Memory B cell (primary cell): ENCODE results near the gene CDC6.
A peak's percentile ranks its signal among the peaks of the same experiment; 100 is the strongest.

ENCODE experiments used
- ATAC-seq: fragments of 150-1000 bp; cut with Tn5 transposase; 2 replicates; pipeline ENCODE4 v1.10.0; 2021; ENCODE audit warnings: low read depth, mild to moderate bottlenecking, moderate library complexity
- DNase-seq, 2 donors: peaks; one replicate each; pipeline ENCODE4 v3.0.0; 2022; ENCODE audit warnings: low spot score in 2 of 2
- H3K27ac Mint-ChIP-seq: one replicate; pipeline ENCODE4 v1.8.0; 2022; ENCODE audit warnings: mild to moderate bottlenecking, moderate library complexity, mixed read lengths
- H3K27me3 Mint-ChIP-seq: one replicate; pipeline ENCODE4 v1.8.0; 2022; ENCODE audit warnings: mixed read lengths
- H3K36me3 Mint-ChIP-seq: one replicate; pipeline ENCODE4 v1.8.0; 2022; ENCODE audit warnings: mild to moderate bottlenecking, mixed read lengths
- H3K4me1 Mint-ChIP-seq: one replicate; pipeline ENCODE4 v1.8.0; 2022; ENCODE audit warnings: mixed read lengths
- H3K4me3 Mint-ChIP-seq: one replicate; pipeline ENCODE4 v1.8.0; 2022; ENCODE audit warnings: mild to moderate bottlenecking, moderate library complexity, mixed read lengths
- H3K9me3 Mint-ChIP-seq: one replicate; pipeline ENCODE4 v1.8.0; 2022; ENCODE audit warnings: mixed read lengths

CDC6 gene

GRCh38 chr17:40266882-40267281 is 20.8 kb upstream of the CDC6 start:
- no peaks in the 10 kb centered on the region for H3K9me3 Mint-ChIP-seq
- ATAC-seq: no peak
- peaks cover 17% of the 10 kb centered on the region for H3K36me3 Mint-ChIP-seq
- H3K4me3 Mint-ChIP-seq: no peak overlapping the region
- no peak overlapping the region for H3K27ac Mint-ChIP-seq
- H3K4me1 Mint-ChIP-seq: no peaks in the 10 kb centered on the region
- DNase-seq: no peak
- no peaks in the 10 kb centered on the region for H3K27me3 Mint-ChIP-seq

- H3K36me3 Mint-ChIP-seq: peaks cover 14% of the 10 kb centered on the region
- ATAC-seq (no peak), DNase-seq (no peak)
- no peak overlapping the region for H3K4me3 Mint-ChIP-seq
- peaks cover 4% of the 10 kb centered on the region for H3K4me1 Mint-ChIP-seq
- no peaks in the 10 kb centered on the region for H3K9me3 Mint-ChIP-seq
- no peaks in the 10 kb centered on the region for H3K27me3 Mint-ChIP-seq
- H3K27ac Mint-ChIP-seq: no peak overlapping the region
These were observed 19.5 kb upstream of the CDC6 start for GRCh38 chr17:40268141-40268712.

DNA sequence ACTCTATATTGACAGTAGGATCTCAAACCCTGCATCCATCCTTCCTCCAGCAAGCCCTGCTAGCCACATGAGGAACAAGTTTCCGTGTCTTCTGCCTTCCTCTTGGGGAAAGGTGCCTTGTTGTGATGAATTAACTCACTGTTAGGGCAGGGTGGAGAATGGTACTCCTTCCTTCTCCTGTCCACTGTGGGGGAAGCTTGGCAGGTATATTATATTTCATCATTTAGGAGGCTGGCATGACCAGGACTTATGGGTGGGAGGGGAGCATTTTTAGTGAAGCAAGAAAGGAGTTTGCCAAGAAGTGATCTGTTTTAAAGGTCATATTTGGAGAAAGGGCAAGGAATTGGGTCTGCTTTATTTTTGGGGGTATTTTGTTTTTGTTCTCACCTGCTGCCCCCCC is 9.3 kb upstream of the CDC6 start:
- Mint-ChIP-seq H3K9me3 (no peaks in the 10 kb centered on the region), H3K27ac (no peak overlapping the region), H3K4me3 (no peak overlapping the region), H3K4me1 (peaks cover 8% of the 10 kb centered on the region), H3K36me3 (peaks cover 29% of the 10 kb centered on the region), H3K27me3 (no peaks in the 10 kb centered on the region)
- no peak for ATAC-seq
- no peak for DNase-seq

GRCh38 chr17:40279402-40279801 is 8.3 kb upstream of the CDC6 start:
- peaks cover 24% of the 10 kb centered on the region for H3K36me3 Mint-ChIP-seq

DNA sequence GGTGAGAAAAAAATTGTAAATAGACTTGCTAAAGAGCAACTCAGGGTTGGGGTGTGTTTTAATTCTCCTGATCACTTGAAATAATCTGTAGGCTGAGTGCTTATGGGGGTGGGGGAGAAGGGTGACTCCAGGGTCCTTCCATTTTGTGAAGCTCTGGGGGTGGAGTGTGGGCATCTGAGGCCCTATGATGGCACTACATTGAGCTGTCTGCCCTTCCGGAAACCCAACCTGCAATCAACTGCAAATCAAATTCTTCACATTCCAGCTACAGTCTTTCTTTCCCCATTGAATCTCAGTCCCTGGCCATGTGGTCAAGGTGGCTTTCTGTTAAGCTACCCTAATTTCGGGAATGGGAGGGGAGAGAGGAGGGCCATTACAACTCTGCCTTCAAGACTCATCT is 6.0 kb upstream of the CDC6 start:
- no peaks in the 10 kb centered on the region for H3K4me1 Mint-ChIP-seq
- DNase-seq (no peak), ATAC-seq (no peak)
- no peaks in the 10 kb centered on the region for H3K27me3 Mint-ChIP-seq
- no peaks in the 10 kb centered on the region for H3K9me3 Mint-ChIP-seq
- peaks cover 18% of the 10 kb centered on the region for H3K36me3 Mint-ChIP-seq
- no peak overlapping the region for H3K4me3 Mint-ChIP-seq
- no peak overlapping the region for H3K27ac Mint-ChIP-seq

More at GRCh38 chr17:40279402-40279801, 8.3 kb upstream of the CDC6 start:
- Mint-ChIP-seq H3K4me3 (no peak overlapping the region), H3K27me3 (no peaks in the 10 kb centered on the region), H3K4me1 (peaks cover 4% of the 10 kb centered on the region), H3K9me3 (no peaks in the 10 kb centered on the region), H3K27ac (no peak overlapping the region)
- DNase-seq: no peak
- no peak for ATAC-seq

DNA sequence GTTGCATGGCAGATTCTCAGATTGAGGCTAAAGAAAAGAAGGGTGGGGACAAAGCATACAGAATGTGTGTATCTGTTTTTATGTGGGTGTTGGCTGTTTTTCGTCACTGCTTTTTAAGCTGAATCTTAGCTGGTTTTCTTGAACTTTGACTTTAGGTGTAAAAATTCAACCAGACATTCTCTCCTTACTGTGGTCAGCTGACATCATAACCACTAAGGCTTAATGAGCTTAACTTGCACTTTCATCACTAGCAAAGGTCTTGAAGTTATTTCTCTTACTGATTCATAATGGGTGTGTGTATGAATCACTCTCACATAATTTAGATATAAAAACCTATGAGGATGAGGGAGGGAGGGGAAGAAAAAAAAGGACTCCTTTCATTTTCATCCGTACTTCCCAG is 4.0 kb upstream of the CDC6 start:
- H3K9me3 Mint-ChIP-seq: no peaks in the 10 kb centered on the region
- no peak for ATAC-seq
- H3K27me3 Mint-ChIP-seq: no peaks in the 10 kb centered on the region
- H3K4me3 Mint-ChIP-seq: no peak overlapping the region
- H3K4me1 Mint-ChIP-seq: peaks cover 9% of the 10 kb centered on the region
- H3K27ac Mint-ChIP-seq: peak overlapping the region; percentile 26
- no peak for DNase-seq
- H3K36me3 Mint-ChIP-seq: peaks cover 7% of the 10 kb centered on the region

- ATAC-seq (no peak), DNase-seq (no peak)
- no peak overlapping the region for H3K4me3 Mint-ChIP-seq
- peaks cover 7% of the 10 kb centered on the region for H3K36me3 Mint-ChIP-seq
- H3K9me3 Mint-ChIP-seq: no peaks in the 10 kb centered on the region
- peaks cover 9% of the 10 kb centered on the region for H3K4me1 Mint-ChIP-seq
- peak overlapping the region; percentile 26 for H3K27ac Mint-ChIP-seq
- no peaks in the 10 kb centered on the region for H3K27me3 Mint-ChIP-seq
These were observed 3.5 kb upstream of the CDC6 start for GRCh38 chr17:40284085-40284713.

DNA sequence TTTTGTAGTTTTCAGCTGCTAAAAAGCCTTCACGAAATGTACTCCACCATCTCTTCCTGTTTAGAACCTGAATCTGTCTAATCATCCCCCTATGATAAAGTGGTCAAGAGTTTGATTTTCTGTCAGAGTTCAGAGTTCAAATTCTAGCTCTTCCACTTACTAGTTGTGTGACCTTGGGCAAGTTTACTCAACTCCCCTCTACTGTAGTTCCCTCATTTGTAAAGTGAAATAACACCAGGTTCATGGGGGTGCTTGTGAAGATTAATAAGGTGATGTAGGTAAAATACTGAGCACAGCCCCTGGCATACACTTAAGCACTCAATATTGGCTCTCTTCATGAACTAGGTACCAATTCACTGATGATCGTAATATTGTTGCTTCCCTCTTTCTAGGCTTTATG is 1.2 kb upstream of the CDC6 start:
- Mint-ChIP-seq H3K4me1 (peaks cover 12% of the 10 kb centered on the region), H3K4me3 (no peak overlapping the region), H3K27me3 (no peaks in the 10 kb centered on the region), H3K9me3 (no peaks in the 10 kb centered on the region), H3K27ac (peak overlapping the region; percentile 11), H3K36me3 (peaks cover 2% of the 10 kb centered on the region)
- no peak for ATAC-seq
- DNase-seq: no peak

- ATAC-seq: no peak
These were observed 553 bp upstream of the CDC6 start for GRCh38 chr17:40287159-40287493.

DNA sequence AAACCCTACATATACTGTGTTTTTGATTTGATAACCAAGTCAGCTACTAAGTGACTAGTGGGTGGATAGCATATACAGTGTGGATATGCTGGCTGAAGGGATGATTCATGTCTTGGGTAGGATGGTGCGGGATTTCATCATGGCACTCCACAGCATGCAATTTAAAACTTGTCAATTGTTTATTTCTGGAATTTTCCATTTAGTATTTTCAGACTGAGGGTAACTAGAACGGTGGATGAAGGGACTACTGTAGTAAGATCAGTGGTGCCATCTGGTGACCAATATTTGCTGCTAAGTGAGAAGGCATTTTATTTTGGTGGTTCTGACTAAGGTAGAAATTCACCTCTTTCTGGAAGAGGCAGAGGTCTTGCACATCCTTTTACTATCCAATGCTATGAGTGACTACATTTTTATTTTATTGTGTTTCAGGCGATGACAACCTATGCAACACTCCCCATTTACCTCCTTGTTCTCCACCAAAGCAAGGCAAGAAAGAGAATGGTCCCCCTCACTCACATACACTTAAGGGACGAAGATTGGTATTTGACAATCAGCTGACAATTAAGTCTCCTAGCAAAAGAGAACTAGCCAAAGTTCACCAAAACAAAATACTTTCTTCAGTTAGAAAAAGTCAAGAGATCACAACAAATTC is 3.1 kb downstream of the CDC6 start:
- Mint-ChIP-seq H3K27ac (no peak overlapping the region), H3K9me3 (no peaks in the 10 kb centered on the region), H3K36me3 (no peaks in the 10 kb centered on the region), H3K4me1 (peaks cover 12% of the 10 kb centered on the region), H3K4me3 (no peak overlapping the region), H3K27me3 (no peaks in the 10 kb centered on the region)
- no peak for ATAC-seq
- DNase-seq: no peak

More at GRCh38 chr17:40287159-40287493, 553 bp upstream of the CDC6 start:
- peak overlapping the region; percentile 98 for H3K4me3 Mint-ChIP-seq
- no peaks in the 10 kb centered on the region for H3K9me3 Mint-ChIP-seq
- H3K27ac Mint-ChIP-seq: peak overlapping the region; percentile 76
- DNase-seq: no peak
- peaks cover under 1% of the 10 kb centered on the region for H3K36me3 Mint-ChIP-seq
- peaks cover 12% of the 10 kb centered on the region for H3K4me1 Mint-ChIP-seq
- no peaks in the 10 kb centered on the region for H3K27me3 Mint-ChIP-seq

DNA sequence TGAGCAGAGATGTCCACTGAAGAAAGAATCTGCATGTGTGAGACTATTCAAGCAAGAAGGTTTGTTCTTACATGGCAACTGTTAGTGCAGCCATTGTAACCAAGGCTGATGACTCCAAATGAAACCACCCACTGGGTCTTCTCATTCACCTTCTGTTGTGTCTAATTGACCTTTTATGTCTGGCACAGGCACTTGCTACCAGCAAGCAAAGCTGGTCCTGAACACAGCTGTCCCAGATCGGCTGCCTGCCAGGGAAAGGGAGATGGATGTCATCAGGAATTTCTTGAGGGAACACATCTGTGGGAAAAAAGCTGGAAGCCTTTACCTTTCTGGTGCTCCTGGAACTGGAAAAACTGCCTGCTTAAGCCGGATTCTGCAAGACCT is 3.6 kb downstream of the CDC6 start:
- DNase-seq (no peak), ATAC-seq (no peak)
- H3K4me1 Mint-ChIP-seq: peaks cover 12% of the 10 kb centered on the region
- no peaks in the 10 kb centered on the region for H3K36me3 Mint-ChIP-seq
- H3K9me3 Mint-ChIP-seq: no peaks in the 10 kb centered on the region
- H3K27ac Mint-ChIP-seq: no peak overlapping the region
- no peaks in the 10 kb centered on the region for H3K27me3 Mint-ChIP-seq
- no peak overlapping the region for H3K4me3 Mint-ChIP-seq

- ATAC-seq: no peak
- H3K4me1 Mint-ChIP-seq: peaks cover 3% of the 10 kb centered on the region
- H3K9me3 Mint-ChIP-seq: no peaks in the 10 kb centered on the region
- H3K36me3 Mint-ChIP-seq: no peaks in the 10 kb centered on the region
- no peaks in the 10 kb centered on the region for H3K27me3 Mint-ChIP-seq
- H3K27ac Mint-ChIP-seq: no peak overlapping the region
- H3K4me3 Mint-ChIP-seq: no peak overlapping the region
- DNase-seq: no peak
These were observed 5.7 kb downstream of the CDC6 start for GRCh38 chr17:40293363-40293762.

DNA sequence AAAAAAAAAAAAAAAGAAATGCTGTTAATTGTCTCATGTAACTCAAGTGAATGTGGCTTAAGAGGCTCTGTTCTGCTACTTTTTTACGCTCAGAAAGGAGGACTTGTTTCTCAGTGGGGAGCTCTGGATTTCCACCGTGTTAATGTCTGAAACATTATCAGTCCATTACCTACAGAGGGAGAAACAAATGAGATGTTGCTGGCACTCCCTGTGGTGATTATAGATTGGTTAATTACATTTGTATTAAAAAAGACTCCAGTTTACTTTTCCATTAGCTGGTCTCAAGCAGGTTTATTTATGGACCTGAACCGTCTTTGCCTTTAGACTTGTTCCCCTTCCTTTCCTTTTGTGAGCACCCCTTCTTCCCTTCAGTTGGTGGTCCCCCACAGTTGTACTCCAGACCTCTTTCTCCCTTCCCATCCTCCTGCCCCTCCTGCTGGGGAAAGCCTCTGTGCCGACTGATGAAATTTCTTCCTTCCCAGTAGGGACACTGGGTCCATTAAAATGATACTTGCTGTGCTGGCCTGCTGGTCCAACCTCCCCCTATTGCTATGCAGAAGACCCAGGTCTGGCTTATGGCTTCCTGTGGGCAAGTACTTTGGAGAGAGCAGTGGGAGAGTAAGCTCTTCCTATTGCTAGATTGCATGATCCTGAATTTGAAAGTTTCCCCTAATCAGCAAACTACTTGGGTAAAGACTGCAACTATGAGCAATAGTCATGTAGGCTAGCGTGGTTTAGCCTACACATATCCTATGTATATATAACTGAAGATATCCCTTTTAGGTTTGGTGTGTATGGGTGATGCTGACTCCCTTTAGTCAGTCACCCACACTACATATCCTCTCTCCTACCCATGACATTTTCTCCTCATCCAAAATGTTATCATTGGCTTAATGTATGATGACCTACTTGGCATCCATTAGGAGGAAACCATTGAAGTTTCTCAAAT is 8.1 kb downstream of the CDC6 start:
- H3K9me3 Mint-ChIP-seq: no peaks in the 10 kb centered on the region
- no peaks in the 10 kb centered on the region for H3K36me3 Mint-ChIP-seq
- no peak overlapping the region for H3K4me3 Mint-ChIP-seq
- ATAC-seq (no peak), DNase-seq (no peak)
- no peak overlapping the region for H3K27ac Mint-ChIP-seq
- H3K4me1 Mint-ChIP-seq: peaks cover under 1% of the 10 kb centered on the region
- H3K27me3 Mint-ChIP-seq: no peaks in the 10 kb centered on the region

- DNase-seq (no peak), ATAC-seq (no peak)
- H3K27ac Mint-ChIP-seq: no peak overlapping the region
- no peaks in the 10 kb centered on the region for H3K9me3 Mint-ChIP-seq
- no peak overlapping the region for H3K4me3 Mint-ChIP-seq
- no peaks in the 10 kb centered on the region for H3K27me3 Mint-ChIP-seq
- no peaks in the 10 kb centered on the region for H3K4me1 Mint-ChIP-seq
- H3K36me3 Mint-ChIP-seq: no peaks in the 10 kb centered on the region
These were observed 9.8 kb downstream of the CDC6 start for GRCh38 chr17:40297511-40297910.
